SK-N-SH (cell line): ENCODE results near the gene RFPL1.

ENCODE experiments used
- CTCF ChIP-seq: fragments of 200-600 bp; sonication (generic); IDR thresholded peaks from 2 replicates; pipeline ENCODE4 v1.6.1; 2017; ENCODE audit warnings: antibody characterized with exemption, mild to moderate bottlenecking, moderate library complexity
- GABPA ChIP-seq: IDR thresholded peaks from 2 replicates; pipeline ENCODE4 v1.4.0; 2012; ENCODE audit warnings: low read depth, mild to moderate bottlenecking
- GATA2 ChIP-seq: sonication (generic); formaldehyde crosslinking; IDR thresholded peaks from 2 replicates; pipeline ENCODE4 v1.5.0; 2020; ENCODE audit warnings: mild to moderate bottlenecking, missing genetic modification reagents
- POLR2AphosphoS5 ChIP-seq: IDR thresholded peaks from 2 replicates; pipeline ENCODE4 v1.6.1; 2012; ENCODE audit warnings: low read depth, low read length
- RCOR1 ChIP-seq: fragments of 150-350 bp; IDR thresholded peaks from 2 replicates; pipeline ENCODE4 v1.6.1; 2017; ENCODE audit warnings: antibody characterized with exemption, low read length
- REST ChIP-seq: IDR thresholded peaks from 2 replicates; pipeline ENCODE4 v1.6.1; 2012; ENCODE audit warnings: mild to moderate bottlenecking, low read depth, low read length, moderate library complexity
- TAF1 ChIP-seq: IDR thresholded peaks from 2 replicates; pipeline ENCODE4 v1.6.1; 2012; ENCODE audit warnings: low read depth, mild to moderate bottlenecking, low read length, moderate library complexity, borderline replicate concordance
- TCF12 ChIP-seq: IDR thresholded peaks from 2 replicates; pipeline ENCODE4 v1.4.0; 2012
- TEAD4 ChIP-seq: IDR thresholded peaks from 2 replicates; pipeline ENCODE4 v1.4.0; 2012; ENCODE audit warnings: mild to moderate bottlenecking, borderline replicate concordance; ENCODE audit not compliant: insufficient read depth
- ZBTB33 ChIP-seq: IDR thresholded peaks from 2 replicates; pipeline ENCODE4 v1.4.0; 2012; ENCODE audit warnings: low read depth, borderline replicate concordance

GRCh38 chr22:29464581-29464980 lies 26.2 kb downstream of the RFPL1 start:
- TF ChIP-seq TEAD4 = no peak
- no peak for TF ChIP-seq TAF1
- no peak for TF ChIP-seq CTCF
- TF ChIP-seq TCF12 = no peak
- no peak for TF ChIP-seq GABPA
- no peak for TF ChIP-seq ZBTB33
- TF ChIP-seq POLR2AphosphoS5 = no peak
- TF ChIP-seq REST = no peak
- TF ChIP-seq GATA2 (CRISPR knock-in tag) = no peak
- TF ChIP-seq RCOR1 = no peak
